Testis (tissue), 2 donors: ENCODE results near the gene ALDH5A1.

Source experiments
- CTCF ChIP-seq, 3 experiments: fragments of 450-650 bp in 2 of 3; fragments of 200-600 bp in 1 of 3; sonication (generic) in 1 of 3; IDR thresholded peaks; one replicate each; pipeline ENCODE4 v1.5.1; 2016 to 2019; ENCODE audit warnings: antibody characterized with exemption in 3 of 3, mild to moderate bottlenecking in 2 of 3, moderate library complexity in 1 of 3
- POLR2A ChIP-seq: fragments of 450-650 bp; IDR thresholded peaks from one replicate; pipeline ENCODE4 v1.6.1; 2017; ENCODE audit warnings: antibody characterized with exemption, mild to moderate bottlenecking, moderate library complexity

GRCh38 chr6:24543683-24544082, 48.9 kb downstream of the ALDH5A1 start:
- TF ChIP-seq CTCF (IDR thresholded peaks at IDR 0.05) (no peak), POLR2A (no peak)
